Stimulated activated CD4-positive, alpha-beta T cell treated with anti-CD3 and anti-CD28 coated beads, Interleukin-15, amount 100 ng/mL, for 1 hour (primary cell): ENCODE data around the gene PCNX2.
"Not testable (repeated sequence)": the region's sequence is repeated elsewhere in the genome, so short reads cannot be mapped to it uniquely, and the experiment has no call there.

ENCODE experiments used
- DNase-seq, 2 donors: peaks; one replicate each; pipeline ENCODE4 v3.0.0-alpha.2; 2020; ENCODE audit warnings: low read depth in 1 of 2, low spot score in 1 of 2

PCNX2 gene

GRCh38 chr1:233019083-233019482 is 276.4 kb downstream of the PCNX2 start:
- no peak for DNase-seq

GRCh38 chr1:233016798-233017197 is 278.7 kb downstream of the PCNX2 start:
- DNase-seq = no peak

GRCh38 chr1:233015965-233016364 is 279.6 kb downstream of the PCNX2 start:
- DNase-seq = no peak

GRCh38 chr1:233012021-233012420 is 283.5 kb downstream of the PCNX2 start:
- DNase-seq = no peak

GRCh38 chr1:233010146-233010545 is 285.4 kb downstream of the PCNX2 start:
- DNase-seq = no peak

GRCh38 chr1:233006541-233006973 is 289.0 kb downstream of the PCNX2 start:
- no peak for DNase-seq

GRCh38 chr1:233006108-233006507 is 289.4 kb downstream of the PCNX2 start:
- no peak for DNase-seq

- DNase-seq = no peak
These were observed 289.8 kb downstream of the PCNX2 start for GRCh38 chr1:233005703-233006102.

GRCh38 chr1:233005156-233005555 is 290.4 kb downstream of the PCNX2 start:
- no peak for DNase-seq

- no peak for DNase-seq
These were observed 291.1 kb downstream of the PCNX2 start for GRCh38 chr1:233004451-233004850.

GRCh38 chr1:233003638-233004037 is 291.9 kb downstream of the PCNX2 start:
- not testable (repeated sequence) for DNase-seq

GRCh38 chr1:232999956-233000625 is 295.4 kb downstream of the PCNX2 start:
- no peak for DNase-seq

GRCh38 chr1:232998646-232999045 is 296.9 kb downstream of the PCNX2 start:
- DNase-seq = no peak

GRCh38 chr1:232998138-232998537 is 297.4 kb downstream of the PCNX2 start:
- no peak for DNase-seq

GRCh38 chr1:232996143-232996542 is 299.4 kb downstream of the PCNX2 start:
- DNase-seq = no peak

- no peak for DNase-seq
These were observed 300.3 kb downstream of the PCNX2 start for GRCh38 chr1:232995189-232995588.

GRCh38 chr1:232993555-232993954 is 302.0 kb downstream of the PCNX2 start:
- DNase-seq = no peak

GRCh38 chr1:232992227-232992626 is 303.3 kb downstream of the PCNX2 start:
- no peak for DNase-seq

GRCh38 chr1:232991238-232991637 is 304.3 kb downstream of the PCNX2 start:
- no peak for DNase-seq

GRCh38 chr1:232990176-232991128 is 305.1 kb downstream of the PCNX2 start:
- DNase-seq = no peak

- no peak for DNase-seq
These were observed 306.9 kb downstream of the PCNX2 start for GRCh38 chr1:232988572-232989040.

- no peak for DNase-seq
These were observed 307.8 kb downstream of the PCNX2 start for GRCh38 chr1:232987774-232988140.
